Neuron (in vitro differentiated cells): Measurements from ENCODE around the gene CPSF2.

Experiments used
- H2AFZ ChIP-seq: one replicate; pipeline ENCODE4 v1.6.1; 2013; ENCODE audit warnings: low read depth, mild to moderate bottlenecking, inconsistent platforms, low read length, moderate library complexity
- H3K27me3 ChIP-seq: one replicate; pipeline ENCODE4 v1.6.1; 2013; ENCODE audit warnings: low read length; ENCODE audit not compliant: insufficient read depth
- H3K36me3 ChIP-seq: one replicate; pipeline ENCODE4 v1.6.1; 2013; ENCODE audit warnings: low read length; ENCODE audit not compliant: insufficient read depth
- H3K4me1 ChIP-seq: one replicate; pipeline ENCODE4 v1.6.1; 2013; ENCODE audit warnings: low read length; ENCODE audit not compliant: insufficient read depth
- H3K4me3 ChIP-seq: 2 replicates; pipeline ENCODE4 v1.5.1; 2013; ENCODE audit warnings: mild to moderate bottlenecking, low read length, moderate library complexity
- H3K9me3 ChIP-seq: one replicate; pipeline ENCODE4 v1.6.1; 2013; ENCODE audit warnings: low read length

CPSF2 gene

DNA sequence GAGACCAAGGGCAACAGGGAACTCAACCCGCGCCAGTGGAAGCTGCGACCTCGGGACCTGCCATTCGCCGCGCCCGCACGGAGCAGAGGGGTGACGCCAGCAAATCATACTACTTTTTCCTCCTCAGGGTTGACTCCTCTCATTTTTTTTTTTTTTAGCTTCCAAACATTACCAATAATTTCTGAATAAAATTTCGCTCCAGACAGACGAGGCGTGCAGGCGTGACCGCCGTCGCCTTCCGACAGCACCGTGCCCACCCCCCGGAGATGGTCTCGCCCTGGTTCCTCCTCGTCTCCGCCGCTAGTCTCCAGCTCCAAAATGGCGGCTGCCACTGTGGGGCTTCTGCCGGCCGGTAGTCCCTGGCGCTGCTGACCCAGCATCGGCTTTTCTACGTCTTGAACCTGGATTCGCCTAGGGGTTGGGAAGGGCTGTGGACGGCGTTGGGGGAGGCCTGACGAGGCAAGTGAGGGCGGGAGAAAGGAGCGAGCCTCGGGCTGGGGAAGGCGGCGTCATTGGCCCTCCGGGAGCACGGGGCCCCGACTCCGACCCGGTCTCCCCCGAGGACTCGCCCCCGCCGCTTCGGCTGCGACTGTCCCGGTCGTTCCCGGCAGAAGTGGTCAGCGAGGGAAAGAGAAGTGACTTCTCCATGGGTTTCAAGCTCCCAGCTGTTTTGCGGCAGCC, at the start of gene CPSF2, which contains the start of gene NDUFB1:
Gene CPSF2, plus strand, starts transcription at position 300 of the 681 bp plus-strand sequence. CDS start 9,016 bp downstream, outside the sequence.
Gene NDUFB1, minus strand, starts transcription at position 37 of the 681 bp plus-strand sequence. CDS start 4,069 bp downstream, outside the sequence.
- no peaks in the 10 kb centered on the region for H3K27me3 ChIP-seq
- peak within 1 kb of the TSS; percentile 81 for H2AFZ ChIP-seq
- peaks cover 16% of the 10 kb centered on the region for H3K36me3 ChIP-seq
- H3K4me3 ChIP-seq: peak within 1 kb of the TSS; percentile 93
- no peaks in the 10 kb centered on the region for H3K9me3 ChIP-seq
- peaks cover 5% of the 10 kb centered on the region for H3K4me1 ChIP-seq

DNA sequence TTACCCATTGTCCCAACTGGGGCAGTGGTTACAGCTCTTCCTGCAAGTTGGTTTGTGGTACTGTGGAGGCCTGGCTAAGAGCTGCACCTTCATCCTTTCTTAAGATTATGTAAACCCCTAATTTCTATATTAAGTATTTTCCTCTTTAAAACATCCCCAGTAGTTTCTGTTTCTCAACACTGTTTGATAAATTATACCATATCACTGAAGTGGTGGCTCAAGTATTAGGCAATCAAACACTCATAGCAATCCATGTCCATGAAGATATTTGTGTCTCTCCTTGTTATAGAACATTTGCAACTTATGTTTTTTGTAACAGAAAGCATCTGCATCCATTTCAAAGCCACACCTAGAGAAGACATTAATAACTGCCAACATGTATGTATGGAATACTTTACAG, 47.2 kb upstream of the CPSF2 start:
- H3K9me3 ChIP-seq: no peaks in the 10 kb centered on the region
- peaks cover 41% of the 10 kb centered on the region for H3K36me3 ChIP-seq
- no peaks in the 10 kb centered on the region for H3K4me1 ChIP-seq
- H3K4me3 ChIP-seq: no peak overlapping the region
- H3K27me3 ChIP-seq: no peaks in the 10 kb centered on the region
- no peak overlapping the region for H2AFZ ChIP-seq

DNA sequence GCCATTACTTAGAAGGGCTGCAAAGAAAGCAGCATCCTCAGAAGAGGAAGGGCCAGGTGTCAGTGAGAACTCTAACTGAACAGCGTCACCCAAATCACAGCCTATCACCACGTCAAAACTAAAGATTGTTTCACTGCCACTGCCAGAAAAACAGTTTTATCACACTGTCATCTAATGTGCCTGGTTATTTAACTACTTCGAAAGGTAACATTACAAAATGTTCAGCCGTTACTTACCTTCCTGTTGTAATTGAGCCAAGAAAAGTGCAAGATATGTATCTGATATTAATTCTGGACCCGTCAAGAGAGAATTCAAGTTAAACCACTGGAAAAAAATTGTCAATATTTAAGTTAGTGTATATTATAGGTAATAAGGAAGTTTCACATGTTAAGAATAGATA, 33.3 kb upstream of the CPSF2 start:
- Histone ChIP-seq H3K4me1 (no peaks in the 10 kb centered on the region), H2AFZ (no peak overlapping the region), H3K4me3 (no peak overlapping the region), H3K27me3 (no peaks in the 10 kb centered on the region), H3K36me3 (peaks cover 48% of the 10 kb centered on the region), H3K9me3 (no peaks in the 10 kb centered on the region)

DNA sequence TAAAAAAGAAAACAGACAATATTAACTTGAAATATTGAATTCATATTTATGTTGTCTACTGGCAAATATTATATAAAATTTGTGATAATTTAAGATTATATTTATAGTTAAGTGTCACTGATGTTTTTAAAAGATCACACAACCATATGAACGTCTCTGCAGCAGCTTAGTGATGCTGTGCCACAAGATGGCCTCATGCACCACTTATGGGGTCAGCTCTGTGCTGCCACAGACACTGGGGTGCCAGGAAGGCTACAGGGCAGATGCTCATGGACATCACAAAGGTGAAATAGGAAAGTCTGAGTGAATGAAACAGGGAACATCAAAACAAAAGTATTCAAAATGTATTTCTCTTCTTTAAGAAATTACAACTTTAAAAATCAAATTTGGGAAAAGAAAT, 28.4 kb upstream of the CPSF2 start:
- H3K9me3 ChIP-seq: no peaks in the 10 kb centered on the region
- H3K4me3 ChIP-seq: no peak overlapping the region
- H3K36me3 ChIP-seq: peaks cover 36% of the 10 kb centered on the region
- no peak overlapping the region for H2AFZ ChIP-seq
- no peaks in the 10 kb centered on the region for H3K4me1 ChIP-seq
- H3K27me3 ChIP-seq: no peaks in the 10 kb centered on the region

DNA sequence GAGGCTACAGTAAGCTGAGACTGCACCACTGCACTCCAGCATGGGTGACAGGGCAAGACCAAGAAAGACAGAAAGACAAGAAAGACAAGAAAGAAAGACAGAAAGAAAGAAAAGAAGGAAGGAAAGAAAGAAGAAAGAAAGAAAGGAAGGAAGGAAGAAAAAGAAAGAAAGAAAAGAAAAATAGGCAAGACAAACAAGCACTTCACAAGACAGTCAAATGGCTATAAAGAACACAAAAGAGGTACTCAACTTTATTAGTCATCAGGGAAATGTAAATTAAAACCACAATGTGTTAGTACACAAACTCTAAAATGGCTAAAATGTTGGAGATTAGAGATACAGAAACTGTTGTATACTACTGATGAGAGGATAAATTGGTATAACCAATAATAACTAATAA, 22.0 kb upstream of the CPSF2 start:
- H3K4me1 ChIP-seq: peaks cover under 1% of the 10 kb centered on the region
- no peaks in the 10 kb centered on the region for H3K9me3 ChIP-seq

DNA sequence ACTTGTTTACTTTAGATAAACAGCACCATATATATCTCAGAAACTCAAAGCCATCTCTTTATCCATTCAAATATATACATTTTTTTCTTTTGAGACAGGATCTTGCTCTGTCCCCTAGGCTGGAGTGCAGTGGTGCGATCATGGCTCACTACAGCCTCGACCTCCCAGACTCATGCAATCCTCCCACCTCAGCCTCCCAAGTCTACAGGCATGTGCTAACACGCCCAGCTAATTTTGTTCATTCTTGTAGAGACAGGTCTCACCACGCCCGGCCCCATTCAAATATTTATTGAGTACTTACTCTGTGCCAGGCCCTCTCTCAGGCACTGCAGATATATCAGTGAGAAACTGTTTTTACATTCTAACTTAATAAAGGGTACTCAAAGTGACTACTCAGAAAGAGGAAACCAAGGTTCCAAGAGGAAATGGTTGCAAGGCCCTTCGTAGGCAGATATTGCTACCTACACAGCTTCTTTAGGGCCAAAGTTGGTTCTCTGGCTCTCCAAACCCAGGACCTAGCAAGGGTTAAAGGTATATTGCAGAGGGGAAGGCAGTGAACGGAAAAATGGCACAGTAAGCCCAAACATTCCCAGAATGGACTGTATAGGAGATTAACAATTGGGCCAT, 18.3 kb upstream of the CPSF2 start:
- no peaks in the 10 kb centered on the region for H3K36me3 ChIP-seq
- H2AFZ ChIP-seq: no peak overlapping the region
- no peaks in the 10 kb centered on the region for H3K27me3 ChIP-seq
- peaks cover 10% of the 10 kb centered on the region for H3K4me1 ChIP-seq
- no peaks in the 10 kb centered on the region for H3K9me3 ChIP-seq
- H3K4me3 ChIP-seq: no peak overlapping the region

More for the DNA sequence above, 22.0 kb upstream of the CPSF2 start:
- Histone ChIP-seq H3K36me3 (peaks cover 10% of the 10 kb centered on the region), H3K4me3 (no peak overlapping the region), H2AFZ (no peak overlapping the region), H3K27me3 (no peaks in the 10 kb centered on the region)

DNA sequence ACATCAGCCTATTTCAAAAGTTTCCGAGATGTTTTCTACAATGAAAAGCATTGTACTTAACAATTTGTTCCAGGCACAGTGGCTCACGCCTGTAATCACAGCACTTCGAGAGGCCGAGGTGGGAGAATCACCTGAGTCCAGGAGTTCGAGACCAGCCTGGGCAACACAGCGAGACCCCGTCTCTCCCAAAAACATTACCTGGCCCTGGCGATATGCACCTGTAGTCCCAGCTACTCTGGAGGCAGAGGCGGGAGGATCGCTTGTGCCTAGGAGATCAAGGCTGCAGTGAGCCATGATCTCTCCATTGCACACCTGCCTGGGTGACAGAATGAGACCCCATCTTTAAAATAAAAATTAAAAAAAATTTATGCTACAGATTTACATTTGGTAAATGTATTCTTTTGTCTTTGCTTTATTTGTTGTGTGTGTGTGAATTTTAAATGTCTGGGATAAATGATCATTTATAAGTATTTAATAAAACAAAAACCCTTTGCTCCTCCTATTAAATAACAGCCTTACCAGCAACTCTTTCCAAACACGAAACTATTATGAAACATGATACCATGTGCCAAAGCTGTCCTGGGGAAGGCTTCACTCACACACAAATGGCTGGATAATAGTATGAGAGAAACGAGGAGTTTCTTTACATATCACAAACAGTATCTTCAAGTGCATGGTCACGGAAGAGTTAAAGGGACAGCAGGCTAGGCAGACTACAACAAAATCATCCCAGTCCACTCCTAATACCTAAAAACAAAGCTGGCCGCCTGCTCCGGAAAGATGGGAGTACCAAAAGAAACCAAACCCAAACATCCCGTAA, 16.5 kb upstream of the CPSF2 start:
- no peaks in the 10 kb centered on the region for H3K36me3 ChIP-seq
- H3K4me1 ChIP-seq: peaks cover 11% of the 10 kb centered on the region
- peak overlapping the region; percentile 76 for H3K4me3 ChIP-seq
- H3K9me3 ChIP-seq: no peaks in the 10 kb centered on the region
- peak overlapping the region; percentile 46 for H2AFZ ChIP-seq
- H3K27me3 ChIP-seq: no peaks in the 10 kb centered on the region

DNA sequence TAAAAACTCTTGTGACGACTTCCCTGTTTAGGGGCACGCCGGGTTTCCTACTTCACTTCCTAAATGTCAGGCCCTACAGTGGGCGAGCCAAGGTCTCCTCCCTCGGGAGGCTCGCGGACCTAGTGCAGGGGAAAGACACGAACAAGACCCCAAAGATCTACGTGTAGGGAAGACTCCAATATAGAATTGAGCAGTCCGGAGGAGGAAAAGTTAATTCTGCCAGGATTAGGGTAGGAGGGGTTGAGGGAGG, 16.0 kb upstream of the CPSF2 start:
- Histone ChIP-seq H3K4me1 (peaks cover 11% of the 10 kb centered on the region), H3K36me3 (no peaks in the 10 kb centered on the region), H3K27me3 (no peaks in the 10 kb centered on the region), H3K9me3 (no peaks in the 10 kb centered on the region), H2AFZ (peak overlapping the region; percentile 46), H3K4me3 (peak overlapping the region; percentile 76)

DNA sequence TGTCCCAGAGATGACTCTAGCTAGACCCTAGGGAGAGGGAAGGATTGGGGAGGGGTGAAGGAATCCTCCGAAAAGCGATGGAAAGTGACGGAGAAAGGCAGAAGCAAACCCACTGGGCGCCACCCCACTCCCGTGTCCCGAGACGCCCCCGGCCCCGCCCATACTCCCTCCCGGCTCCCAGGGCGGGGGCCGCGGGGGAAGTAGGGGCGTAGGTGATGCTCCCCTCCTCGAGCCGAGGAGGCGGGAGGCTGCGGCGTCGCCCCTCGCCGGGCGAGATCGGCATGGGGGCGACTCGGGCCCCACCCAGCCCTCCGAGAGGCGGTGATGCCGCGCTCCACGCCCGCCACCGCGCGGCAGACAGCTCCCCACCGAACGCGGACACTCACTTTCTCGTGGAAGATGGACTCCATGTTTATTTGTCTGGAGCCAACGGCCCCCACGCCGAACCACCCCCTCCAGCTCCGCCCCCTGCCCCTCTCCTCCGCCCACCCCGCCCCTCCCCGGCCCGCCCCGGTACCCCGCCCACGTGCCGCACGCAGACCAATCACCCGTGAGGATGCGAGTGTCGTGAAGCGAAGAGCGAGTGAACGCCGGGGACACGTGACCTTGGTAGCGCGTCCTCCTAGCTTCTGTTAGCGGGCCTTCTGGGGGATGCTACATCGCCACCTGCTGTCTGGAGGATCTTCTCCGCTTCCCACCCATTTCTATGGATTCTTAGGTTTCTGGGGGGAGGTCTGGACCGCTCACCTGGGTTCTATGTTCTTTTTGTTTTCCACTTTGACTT, 15.4 kb upstream of the CPSF2 start, which contains the start of gene ATXN3:
Gene ATXN3, minus strand, starts transcription at position 440 of the 784 bp plus-strand sequence. Its CDS starts 30 bp downstream, at position 410.
- Histone ChIP-seq H2AFZ (peak within 1 kb of the TSS; percentile 93), H3K9me3 (no peaks in the 10 kb centered on the region), H3K27me3 (no peaks in the 10 kb centered on the region), H3K36me3 (no peaks in the 10 kb centered on the region), H3K4me1 (peaks cover 11% of the 10 kb centered on the region), H3K4me3 (peak within 1 kb of the TSS; percentile 76)

DNA sequence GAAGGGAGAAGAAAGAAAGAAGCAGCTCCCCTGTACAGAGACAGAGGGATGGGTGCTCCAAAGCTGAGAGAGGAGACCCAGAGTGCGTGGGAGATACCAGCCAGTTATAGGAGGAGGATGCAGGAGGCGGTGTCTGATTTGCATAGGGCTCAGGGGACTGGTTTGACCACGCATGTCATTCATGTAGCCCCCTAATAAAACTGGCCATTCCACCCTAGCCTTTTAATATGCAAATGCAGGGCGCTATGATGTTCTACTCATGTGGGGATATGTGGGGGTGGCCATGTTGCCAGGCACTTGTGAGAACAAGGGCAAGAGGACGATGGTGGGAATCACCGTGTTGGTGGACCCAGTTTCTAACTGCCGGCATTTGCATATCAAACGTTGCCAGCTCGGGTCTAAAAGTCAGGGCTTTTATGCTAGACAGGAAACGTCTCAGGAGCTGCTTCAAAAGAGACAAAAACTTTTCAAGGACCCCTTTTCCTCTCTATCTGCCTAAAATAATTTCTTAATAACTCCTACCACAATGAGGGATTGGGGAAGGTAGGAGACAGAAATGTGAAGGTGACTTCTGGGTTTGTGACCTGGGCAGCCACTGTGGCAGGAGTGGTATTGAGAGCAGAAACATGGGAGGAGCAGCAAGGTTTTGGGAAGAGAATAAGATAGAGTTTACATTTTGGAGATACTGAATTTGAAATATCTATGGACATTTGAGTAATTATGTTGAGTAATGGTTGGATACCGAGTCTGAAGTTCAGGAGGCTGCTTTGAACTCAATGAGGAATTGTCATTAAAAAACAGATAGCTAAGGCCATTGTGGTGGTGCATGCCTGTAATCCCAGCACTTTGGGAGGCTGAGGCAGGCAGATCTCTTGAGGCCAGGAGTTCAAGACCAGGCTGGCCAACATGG, 13.2 kb upstream of the CPSF2 start:
- Histone ChIP-seq H3K4me3 (no peak overlapping the region), H3K9me3 (no peaks in the 10 kb centered on the region), H3K36me3 (no peaks in the 10 kb centered on the region), H3K27me3 (no peaks in the 10 kb centered on the region), H3K4me1 (peaks cover 11% of the 10 kb centered on the region), H2AFZ (peak overlapping the region; percentile 49)

DNA sequence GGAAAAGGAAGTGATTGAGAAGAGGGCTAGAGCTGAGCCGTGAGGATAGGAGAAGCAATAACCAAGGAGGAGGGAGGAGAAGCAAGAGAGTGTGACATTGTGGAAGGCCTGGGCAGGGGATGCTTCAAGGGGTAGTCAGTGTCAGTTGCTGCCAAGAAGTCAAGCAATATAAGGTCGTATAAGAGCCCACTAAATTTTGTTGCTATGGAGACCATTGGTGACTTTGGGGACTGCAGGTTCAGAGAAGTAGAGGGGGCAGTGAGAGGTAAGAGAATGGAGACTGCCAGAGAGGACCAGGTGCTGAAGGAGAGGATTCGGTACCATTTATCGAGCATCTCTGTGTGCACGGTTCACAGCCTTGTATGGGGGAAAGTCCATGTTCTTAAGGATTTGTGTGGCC, 12.3 kb upstream of the CPSF2 start:
- Histone ChIP-seq H2AFZ (no peak overlapping the region), H3K27me3 (no peaks in the 10 kb centered on the region), H3K4me1 (peaks cover 11% of the 10 kb centered on the region), H3K9me3 (no peaks in the 10 kb centered on the region), H3K4me3 (no peak overlapping the region), H3K36me3 (no peaks in the 10 kb centered on the region)

DNA sequence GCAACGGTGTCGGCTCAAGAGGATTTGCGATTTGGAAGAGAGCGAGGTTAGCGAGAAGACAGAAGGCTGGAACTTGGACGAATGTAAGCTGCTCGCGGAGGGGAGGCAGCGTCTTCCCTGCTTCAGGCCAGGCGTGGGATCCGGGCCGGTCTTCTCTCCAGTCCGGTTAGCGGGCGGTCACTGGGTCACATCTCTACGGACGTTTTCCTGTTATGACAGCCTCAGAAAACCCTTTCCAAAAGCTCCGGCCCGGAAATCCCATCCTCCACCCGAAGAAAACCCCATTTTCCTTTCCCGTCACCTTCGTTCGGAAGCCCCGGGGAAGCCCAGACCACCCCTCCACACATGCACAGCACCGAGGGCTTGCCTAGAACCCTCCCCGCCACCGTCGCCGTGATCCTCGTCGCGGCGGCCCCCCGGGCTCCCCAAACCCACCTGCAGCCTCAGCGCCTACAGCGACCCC, 531 bp upstream of the CPSF2 start:
- H3K36me3 ChIP-seq: peaks cover 15% of the 10 kb centered on the region
- peak overlapping the region; percentile 81 for H2AFZ ChIP-seq
- no peaks in the 10 kb centered on the region for H3K9me3 ChIP-seq
- H3K4me1 ChIP-seq: peaks cover 5% of the 10 kb centered on the region
- peak overlapping the region; percentile 93 for H3K4me3 ChIP-seq
- no peaks in the 10 kb centered on the region for H3K27me3 ChIP-seq
